Kidney epithelial cell (primary cell): ENCODE results near the gene ATXN7. TPM values are rescaled to one million over a fixed set of nuclear protein-coding genes. Genes with fewer than 3 reads are reported as not detected.
A peak's percentile ranks its signal among the peaks of the same experiment; 100 is the strongest.

Source experiments
- DNase-seq: peaks from one replicate; pipeline ENCODE4 v3.0.0-alpha.2; 2010; ENCODE audit warnings: low read depth
- H3K27me3 ChIP-seq: 2 replicates; pipeline ENCODE4 v1.6.0; 2011; ENCODE audit warnings: low read length; ENCODE audit not compliant: control insufficient read depth, insufficient read depth
- H3K36me3 ChIP-seq: 2 replicates; pipeline ENCODE4 v1.5.1; 2011; ENCODE audit warnings: low read length; ENCODE audit not compliant: control insufficient read depth, insufficient read depth
- H3K4me3 ChIP-seq: 2 replicates; pipeline ENCODE4 v1.5.1; 2011; ENCODE audit warnings: low read depth, mild to moderate bottlenecking, control low read depth, low read length
- CTCF ChIP-seq: IDR thresholded peaks from 2 replicates; pipeline ENCODE4 v1.5.1; 2011; ENCODE audit warnings: mild to moderate bottlenecking, moderate library complexity, low read length, control low read depth, inconsistent platforms; ENCODE audit not compliant: insufficient read depth, poor library complexity, severe bottlenecking
- total RNA-seq: library from RNA; depleted of rRNA; stranded (reverse); fragments of >200 nt; gene quantifications from 2 replicates; pipeline ENCODE4 v1.2.3, GENCODE V29; 2015

The ATXN7 gene
- total RNA-seq, 1 donor from 2014 or later, result 12.3 TPM

- TF ChIP-seq CTCF, result no peak
Observed at GRCh38 chr3:63824309-63824708, 39.4 kb upstream of the ATXN7 start.

GRCh38 chr3:63830526-63830925, 33.1 kb upstream of the ATXN7 start:
- no peaks in the 10 kb centered on the region for H3K27me3 ChIP-seq
- no peak for DNase-seq
- H3K4me3 ChIP-seq, result no peak overlapping the region
- TF ChIP-seq CTCF, result no peak
- H3K36me3 ChIP-seq, result no peaks in the 10 kb centered on the region

More at GRCh38 chr3:63824309-63824708, 39.4 kb upstream of the ATXN7 start:
- DNase-seq, result peak; percentile 19
- Histone ChIP-seq H3K27me3 (no peaks in the 10 kb centered on the region), H3K36me3 (no peaks in the 10 kb centered on the region), H3K4me3 (no peak overlapping the region)

- H3K27me3 ChIP-seq, result no peaks in the 10 kb centered on the region
- TF ChIP-seq CTCF, result no peak
- no peaks in the 10 kb centered on the region for H3K36me3 ChIP-seq
- no peak for DNase-seq
- H3K4me3 ChIP-seq, result no peak overlapping the region
Observed at GRCh38 chr3:63832395-63832794, 31.3 kb upstream of the ATXN7 start.

GRCh38 chr3:63841704-63842103, 22.0 kb upstream of the ATXN7 start:
- no peak for TF ChIP-seq CTCF
- no peak for DNase-seq
- Histone ChIP-seq H3K36me3 (no peaks in the 10 kb centered on the region), H3K27me3 (no peaks in the 10 kb centered on the region), H3K4me3 (no peak overlapping the region)

DNA sequence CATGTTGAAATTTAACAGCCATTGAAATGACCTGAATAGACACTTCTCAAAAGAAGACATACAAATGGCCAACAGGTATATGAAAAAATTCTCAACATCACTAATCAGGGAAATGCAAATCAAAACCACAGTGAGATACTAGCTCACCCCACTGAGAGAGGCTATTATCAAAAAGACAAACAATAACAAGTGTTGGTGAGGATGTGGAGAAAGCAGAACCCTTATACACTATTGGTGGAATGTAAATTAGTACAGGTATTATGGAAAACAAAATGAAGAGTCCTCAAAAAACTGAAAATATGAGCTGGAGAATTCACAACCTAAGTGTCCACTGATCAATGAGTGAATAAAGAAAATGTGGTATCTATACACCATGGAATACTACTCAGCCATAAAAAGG, 21.5 kb upstream of the ATXN7 start:
- no peak for TF ChIP-seq CTCF
- no peak overlapping the region for H3K4me3 ChIP-seq
- no peak for DNase-seq
- H3K36me3 ChIP-seq, result no peaks in the 10 kb centered on the region
- no peaks in the 10 kb centered on the region for H3K27me3 ChIP-seq

DNA sequence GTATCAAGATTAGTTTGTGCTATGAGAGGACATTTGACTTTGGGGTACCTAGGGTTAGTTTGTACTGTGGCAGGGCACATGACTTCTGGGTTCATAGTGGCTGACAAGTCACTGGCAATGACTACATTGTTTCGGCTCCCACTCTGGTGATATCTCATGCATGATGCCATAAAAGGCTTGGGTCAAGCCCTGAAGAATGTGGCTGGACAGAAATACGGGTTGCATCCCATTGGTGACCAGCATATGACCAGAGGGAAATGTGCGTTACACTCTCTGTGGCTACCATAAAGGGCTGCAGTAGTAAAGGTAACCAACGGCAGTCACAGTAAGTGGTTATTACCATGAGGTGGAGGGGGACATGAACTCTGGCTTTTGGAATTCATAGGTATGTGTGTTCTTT, 18.5 kb upstream of the ATXN7 start:
- Histone ChIP-seq H3K4me3 (no peak overlapping the region), H3K36me3 (no peaks in the 10 kb centered on the region), H3K27me3 (no peaks in the 10 kb centered on the region)
- DNase-seq, result no peak
- no peak for TF ChIP-seq CTCF
